GM18498 (cell line): ENCODE results near the gene PHACTR3.
A peak's percentile ranks its signal among the peaks of the same experiment; 100 is the strongest.
"Not testable (repeated sequence)": the region's sequence is repeated elsewhere in the genome, so short reads cannot be mapped to it uniquely, and the experiment has no call there.

Experiments
- ATAC-seq: cut with Tn5 transposase; IDR thresholded peaks from one replicate; pipeline ENCODE4 v1.9.1; 2021; ENCODE audit warnings: mild to moderate bottlenecking, moderate library complexity; ENCODE audit not compliant: unreplicated experiment

PHACTR3 gene

GRCh38 chr20:59835448-59836395 is 231.4 kb downstream of the PHACTR3 start:
- ATAC-seq: peak; percentile 45

- no peak for ATAC-seq
These were observed 232.4 kb downstream of the PHACTR3 start for GRCh38 chr20:59836767-59837166.

- peak; percentile 88 for ATAC-seq
These were observed 233.5 kb downstream of the PHACTR3 start for GRCh38 chr20:59837623-59838394.

GRCh38 chr20:59839400-59839799 is 235.1 kb downstream of the PHACTR3 start:
- no peak for ATAC-seq

- no peak for ATAC-seq
These were observed 241.1 kb downstream of the PHACTR3 start for GRCh38 chr20:59845472-59845871.

DNA sequence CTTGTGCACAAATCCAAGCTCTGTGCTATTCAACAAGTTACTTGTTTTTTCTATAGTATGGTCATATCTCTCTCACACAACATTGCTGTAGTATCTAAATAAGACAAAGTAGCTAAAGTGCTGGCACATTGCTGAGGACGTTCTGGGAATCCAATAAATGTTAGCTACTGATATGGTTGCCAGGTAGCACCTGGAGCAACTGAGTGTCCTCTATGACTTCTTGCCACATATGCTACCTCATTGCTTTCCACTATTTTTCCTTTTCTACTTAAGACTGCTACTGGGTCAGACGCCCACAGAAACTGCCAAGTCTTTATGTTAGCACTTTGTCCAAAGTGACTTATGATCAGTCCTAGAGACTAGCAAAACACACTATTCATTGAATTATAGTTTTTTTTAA is 243.8 kb downstream of the PHACTR3 start:
- no peak for ATAC-seq

- ATAC-seq: no peak
These were observed 245.8 kb downstream of the PHACTR3 start for GRCh38 chr20:59850018-59850641.

GRCh38 chr20:59856526-59856925 is 252.2 kb downstream of the PHACTR3 start:
- ATAC-seq: not testable (repeated sequence)

DNA sequence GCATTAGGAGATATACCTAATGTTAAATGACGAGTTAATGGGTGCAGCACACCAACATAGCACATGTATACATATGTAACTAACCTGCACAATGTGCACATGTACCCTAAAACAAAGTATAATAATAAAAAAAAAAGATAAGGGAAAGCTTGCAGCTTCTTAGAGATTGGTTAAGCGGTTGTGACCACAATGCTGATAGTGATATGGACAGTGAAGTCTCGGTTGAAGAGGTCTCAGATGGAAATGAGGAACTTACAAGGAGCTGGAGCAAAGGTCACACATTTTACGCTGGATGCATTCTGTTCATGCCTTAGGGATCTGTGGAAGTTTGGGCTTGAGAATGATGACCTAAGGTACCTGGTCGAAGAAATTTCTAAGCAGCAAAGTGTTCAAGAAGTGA is 252.6 kb downstream of the PHACTR3 start:
- ATAC-seq: not testable (repeated sequence)

DNA sequence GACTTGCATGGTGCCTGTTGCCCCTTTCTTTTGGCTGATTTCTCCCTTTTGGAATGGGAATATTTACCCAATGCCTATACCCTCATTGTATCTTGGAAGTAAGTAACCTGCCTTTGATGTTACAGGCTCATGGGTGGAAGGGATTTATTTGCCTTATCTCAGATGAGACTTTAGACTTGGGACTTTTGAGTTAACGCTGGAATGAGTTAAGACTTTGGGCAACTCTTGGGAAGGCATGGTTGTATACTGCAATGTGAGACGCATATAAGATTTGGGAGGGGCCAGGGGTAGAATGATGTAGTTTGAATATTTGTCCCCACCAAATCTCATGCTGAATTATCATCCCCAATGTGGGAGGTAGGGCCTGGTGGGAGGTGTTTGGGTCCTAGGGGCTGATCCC is 253.6 kb downstream of the PHACTR3 start:
- ATAC-seq: no peak

GRCh38 chr20:59858425-59858824 is 254.1 kb downstream of the PHACTR3 start:
- ATAC-seq: no peak

GRCh38 chr20:59861401-59861800 is 257.1 kb downstream of the PHACTR3 start:
- no peak for ATAC-seq

DNA sequence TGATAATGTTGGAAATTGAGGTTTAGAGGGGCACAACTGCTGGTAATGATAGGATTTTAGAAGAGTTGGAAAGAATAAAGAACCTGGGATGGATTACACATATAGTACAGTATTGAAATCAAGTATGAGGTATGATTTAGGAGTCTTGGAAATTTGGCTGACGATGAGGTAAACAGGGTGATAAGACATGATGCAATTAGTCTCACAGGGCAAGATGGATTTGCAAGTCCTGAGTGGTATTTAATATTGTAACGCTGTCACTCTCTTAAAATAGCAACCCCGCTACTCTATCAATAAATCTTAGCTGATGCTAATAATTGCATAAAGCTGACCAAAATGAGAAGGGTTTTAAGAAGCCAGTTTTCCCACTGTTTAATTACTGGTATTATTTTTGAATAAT is 258.7 kb downstream of the PHACTR3 start:
- ATAC-seq: no peak

DNA sequence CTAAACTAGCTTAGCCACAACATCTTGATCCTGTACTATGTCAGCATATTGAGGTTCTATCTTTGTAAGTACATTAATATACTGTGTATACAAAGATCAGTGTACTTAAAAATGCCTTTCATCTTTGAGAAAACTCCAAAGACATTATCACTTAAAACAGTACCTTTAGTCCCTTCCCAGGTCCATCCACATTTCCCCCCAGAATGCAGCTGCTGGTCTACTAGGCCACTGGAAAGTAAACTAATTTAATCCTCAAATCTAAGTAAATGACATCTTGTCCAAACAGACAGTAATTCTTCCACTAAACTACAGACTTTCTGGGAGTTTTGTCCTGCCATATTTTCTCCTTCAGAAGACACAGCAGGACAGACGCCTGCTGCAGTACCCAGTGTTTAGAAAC is 260.4 kb downstream of the PHACTR3 start:
- no peak for ATAC-seq

DNA sequence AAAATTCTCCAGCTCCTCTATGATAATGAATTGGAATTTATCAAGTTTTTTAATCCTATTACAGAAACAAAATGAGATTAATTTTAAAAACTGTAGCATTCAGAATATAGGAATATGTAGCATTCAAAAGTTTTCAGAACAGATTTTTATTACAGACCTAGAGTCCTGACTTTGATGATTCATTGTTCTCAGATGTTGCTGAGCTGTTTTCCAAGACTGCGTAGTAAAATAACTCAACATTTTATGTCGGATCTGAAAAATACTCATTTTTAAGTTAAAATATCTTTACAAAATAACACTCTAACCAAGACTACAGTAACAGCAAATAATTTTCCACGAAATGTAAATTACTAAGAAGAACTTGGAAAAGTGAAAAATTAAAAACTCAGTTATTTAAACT is 262.0 kb downstream of the PHACTR3 start:
- ATAC-seq: no peak

GRCh38 chr20:59871096-59871495 is 266.8 kb downstream of the PHACTR3 start:
- no peak for ATAC-seq

- no peak for ATAC-seq
These were observed 269.1 kb downstream of the PHACTR3 start for GRCh38 chr20:59873409-59873808.

DNA sequence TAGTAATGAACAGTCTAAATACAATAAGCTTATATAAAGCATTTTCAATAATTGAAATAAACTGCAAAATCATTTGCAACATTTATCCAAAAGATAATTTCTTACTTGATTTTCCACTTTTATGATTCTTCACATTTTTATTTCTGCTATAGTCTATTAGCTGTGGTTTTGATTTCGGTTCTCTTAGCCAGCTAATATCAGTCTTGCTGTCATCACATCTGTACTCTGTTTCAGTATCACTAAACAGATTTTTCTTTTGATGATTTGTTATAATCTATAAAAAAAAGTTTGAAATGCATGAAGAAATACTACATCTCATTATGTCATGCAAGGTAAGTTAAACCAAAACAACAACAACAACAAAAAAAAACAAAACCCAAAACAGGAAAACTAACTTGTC is 275.9 kb downstream of the PHACTR3 start:
- no peak for ATAC-seq

DNA sequence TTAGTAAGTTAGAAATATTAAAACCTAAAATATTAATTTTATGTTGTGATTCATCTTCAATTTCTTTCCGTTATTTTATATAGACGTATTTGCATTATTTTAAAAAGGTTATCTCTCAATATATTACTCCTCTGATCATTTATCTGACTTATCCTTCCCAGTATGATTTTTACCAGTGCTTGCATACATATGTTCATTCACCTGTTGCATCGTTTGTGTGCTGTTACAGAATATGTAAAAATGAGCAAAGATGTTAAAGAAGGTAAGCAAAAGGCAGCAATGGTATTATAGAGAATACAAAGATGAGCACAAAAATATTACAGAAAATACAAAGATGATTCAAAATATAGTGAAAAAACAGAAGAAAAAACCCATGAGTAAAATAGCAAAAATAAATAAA is 280.2 kb downstream of the PHACTR3 start:
- no peak for ATAC-seq

DNA sequence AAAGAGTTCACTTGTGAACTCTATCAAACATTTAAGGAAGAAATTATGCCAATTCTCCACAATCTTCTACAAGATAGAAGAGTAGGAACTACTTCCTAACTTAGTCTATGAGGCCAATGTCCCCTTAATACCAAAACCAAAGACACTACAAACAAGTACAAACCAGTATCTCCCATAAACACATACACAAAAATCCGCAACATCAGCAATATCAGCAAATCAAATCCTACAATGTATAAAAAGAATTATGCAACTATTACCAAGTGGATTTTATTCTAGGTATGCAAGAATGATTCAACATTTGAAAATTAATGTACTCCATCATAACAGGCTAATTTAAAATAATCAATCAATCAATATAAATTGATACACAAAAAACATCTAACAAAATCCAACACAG is 283.7 kb downstream of the PHACTR3 start:
- ATAC-seq: no peak

DNA sequence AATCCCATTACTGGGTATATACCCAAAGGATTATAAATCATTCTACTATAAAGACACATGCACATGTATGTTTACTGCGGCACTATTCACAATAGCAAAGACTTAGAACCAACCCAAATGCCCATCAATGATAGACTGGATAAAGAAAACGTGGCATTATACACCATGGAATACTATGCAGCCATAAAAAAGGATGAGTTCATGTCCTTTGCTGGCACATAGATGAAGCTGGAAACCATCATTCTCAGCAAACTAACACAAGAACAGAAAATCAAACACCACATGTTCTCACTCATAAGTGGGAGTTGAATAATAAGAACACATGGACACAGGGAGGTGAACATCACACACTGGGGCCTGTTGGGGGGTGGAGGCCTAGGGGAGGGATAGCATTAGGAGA is 285.7 kb downstream of the PHACTR3 start:
- not testable (repeated sequence) for ATAC-seq
